ENCODE data around the gene TNFAIP8L3.

Gene TNFAIP8L3

GRCh38 chr15:51089041-51089440 lies 5.7 kb downstream of the TNFAIP8L3 start:
- no peak for DNase-seq

GRCh38 chr15:51088585-51088984 lies 6.1 kb downstream of the TNFAIP8L3 start:
- DNase-seq: no peak

DNA sequence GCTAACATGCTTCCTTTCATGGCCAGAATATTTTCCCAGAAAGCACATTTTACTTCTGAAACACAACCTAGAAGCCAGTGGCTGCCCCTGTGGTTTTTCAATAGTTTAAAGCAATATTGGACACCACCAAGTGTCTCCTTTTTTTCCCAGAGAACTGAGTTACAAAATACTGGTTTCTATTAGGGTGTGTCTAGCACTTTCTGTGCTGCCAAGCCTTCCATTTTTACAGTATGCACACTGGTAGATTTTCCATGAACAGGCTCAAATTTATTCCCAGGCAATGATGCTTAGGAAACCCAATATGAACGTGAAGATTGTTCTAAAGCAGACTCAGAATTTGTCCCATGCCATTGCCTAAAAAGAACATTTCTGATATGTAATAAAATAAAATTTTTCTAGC lies 7.2 kb downstream of the TNFAIP8L3 start:
- no peak for DNase-seq

GRCh38 chr15:51086409-51086808 lies 8.3 kb downstream of the TNFAIP8L3 start:
- no peak for DNase-seq

- no peak for DNase-seq
Measured at GRCh38 chr15:51085764-51086163, 8.9 kb downstream of the TNFAIP8L3 start.

- DNase-seq: no peak
Measured at GRCh38 chr15:51083641-51084166, 11.0 kb downstream of the TNFAIP8L3 start.

DNA sequence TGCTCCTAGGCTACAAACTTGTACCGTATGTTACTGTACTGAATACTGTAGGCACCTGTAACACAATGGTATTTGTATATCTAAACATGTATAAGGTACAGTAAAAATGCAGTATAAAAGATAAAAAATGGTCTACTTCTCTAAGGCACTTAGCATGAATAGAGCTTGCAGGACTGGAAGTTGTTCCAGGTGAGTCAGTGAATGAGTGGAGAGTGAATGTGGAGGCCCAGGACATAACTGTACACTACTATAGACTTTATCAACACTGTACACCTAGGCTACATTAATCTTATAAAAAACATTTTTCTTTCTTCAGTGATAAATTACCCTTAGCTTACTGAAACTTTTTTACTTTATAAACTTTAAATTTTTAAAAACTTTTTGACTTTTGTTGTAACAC lies 12.5 kb downstream of the TNFAIP8L3 start:
- DNase-seq: no peak

- DNase-seq: no peak
Measured at GRCh38 chr15:51080286-51080685, 14.4 kb downstream of the TNFAIP8L3 start.

GRCh38 chr15:51079226-51079625 lies 15.5 kb downstream of the TNFAIP8L3 start:
- no peak for DNase-seq

GRCh38 chr15:51077221-51078153 lies 17.2 kb downstream of the TNFAIP8L3 start:
- DNase-seq: peak; percentile 77

- DNase-seq: no peak
Measured at GRCh38 chr15:51076524-51077220, 18.0 kb downstream of the TNFAIP8L3 start.

DNA sequence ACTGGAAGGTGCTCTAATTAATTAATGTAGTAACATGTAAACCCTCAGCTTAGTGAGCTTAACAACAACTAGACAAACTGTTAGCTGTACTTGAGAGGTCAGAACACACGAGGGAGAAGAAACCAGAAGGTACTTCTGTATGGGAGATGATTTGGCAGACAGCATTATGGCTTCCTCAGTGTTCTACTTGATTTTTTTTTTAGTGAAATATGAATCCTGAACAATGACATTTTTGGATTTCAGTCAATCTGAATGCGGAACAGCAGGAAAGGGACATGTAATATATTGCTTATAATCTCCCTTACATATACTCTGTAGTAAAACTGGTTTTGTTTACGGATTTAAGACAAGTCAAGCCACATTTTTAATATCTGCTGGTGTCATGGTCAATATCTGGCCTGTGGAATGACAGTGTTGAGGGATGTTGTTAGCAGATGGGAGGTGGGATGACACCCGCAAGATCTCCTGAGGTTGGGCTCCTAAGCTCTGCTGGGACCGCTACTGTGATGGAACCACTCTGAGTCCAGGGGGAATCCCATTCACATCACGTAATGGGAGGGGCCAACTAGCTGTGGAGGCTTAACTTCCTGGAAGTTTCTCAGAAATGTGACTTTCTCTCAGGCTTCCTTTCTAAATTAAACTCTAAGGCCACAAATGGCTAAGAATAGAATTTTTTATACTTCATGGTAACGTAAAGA lies 18.7 kb downstream of the TNFAIP8L3 start:
- DNase-seq: no peak

- DNase-seq: no peak
Measured at GRCh38 chr15:51075364-51075763, 19.3 kb downstream of the TNFAIP8L3 start.

GRCh38 chr15:51074926-51075325 lies 19.8 kb downstream of the TNFAIP8L3 start:
- no peak for DNase-seq

DNA sequence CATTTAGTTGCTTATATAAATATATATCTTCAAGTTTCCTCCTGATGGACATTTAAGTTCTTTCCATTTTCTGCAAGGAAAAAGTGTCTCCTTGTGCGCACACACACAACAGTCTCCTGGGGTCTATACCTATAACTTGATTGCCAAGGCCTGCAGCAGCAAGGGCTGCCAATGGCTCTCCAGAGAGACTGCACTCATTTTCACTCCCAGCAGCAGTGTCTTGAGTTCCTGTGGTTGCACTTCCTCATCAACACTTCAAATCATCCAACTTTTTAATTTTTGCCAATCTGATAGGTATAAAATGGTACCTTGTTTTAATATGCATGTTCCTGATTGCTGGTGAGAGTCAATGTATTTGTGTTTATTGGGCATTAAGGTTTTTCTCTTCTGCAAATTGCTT lies 23.1 kb downstream of the TNFAIP8L3 start:
- DNase-seq: no peak

GRCh38 chr15:51069983-51070382 lies 24.7 kb downstream of the TNFAIP8L3 start:
- no peak for DNase-seq

DNA sequence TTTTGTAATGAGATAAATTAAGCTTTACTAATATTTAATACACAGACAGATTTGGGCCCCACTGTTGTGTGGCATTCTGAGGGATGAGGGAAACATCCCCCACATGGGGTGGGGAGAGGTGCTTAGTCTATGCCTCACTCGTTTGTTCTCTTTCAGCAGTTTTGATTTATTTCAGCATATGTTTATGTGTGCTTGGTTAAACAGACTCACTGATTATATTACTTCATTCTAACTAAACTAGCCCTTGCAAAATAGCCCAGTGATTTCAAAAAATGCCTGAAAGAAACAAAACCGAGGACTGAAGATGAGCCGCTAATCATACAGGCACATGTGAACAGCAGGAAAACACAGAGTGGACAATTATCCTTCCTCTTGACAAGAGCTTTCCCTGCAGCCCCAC lies 27.2 kb downstream of the TNFAIP8L3 start:
- no peak for DNase-seq

GRCh38 chr15:51065781-51066180 lies 28.9 kb downstream of the TNFAIP8L3 start:
- no peak for DNase-seq

- DNase-seq: no peak
Measured at GRCh38 chr15:51065261-51065660, 29.4 kb downstream of the TNFAIP8L3 start.

DNA sequence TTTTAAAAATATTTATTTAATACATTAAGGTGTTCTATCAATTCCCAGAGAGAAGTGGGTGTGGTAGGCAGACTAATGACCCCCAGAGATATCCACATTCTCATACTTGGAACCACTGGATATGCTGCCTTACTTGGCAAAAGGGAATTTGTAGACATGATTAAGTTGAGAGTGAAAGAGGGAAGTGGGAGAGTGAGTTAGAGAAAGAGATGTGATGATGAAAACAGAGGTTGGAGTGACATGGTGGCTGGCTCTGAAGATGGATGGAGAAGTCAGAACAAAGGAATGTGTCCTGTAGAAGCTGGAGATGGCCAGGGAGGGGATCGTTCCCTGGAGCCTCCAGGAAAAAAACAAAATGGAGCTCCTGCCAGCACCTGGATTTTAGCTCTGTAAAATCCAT lies 32.0 kb downstream of the TNFAIP8L3 start:
- no peak for DNase-seq

DNA sequence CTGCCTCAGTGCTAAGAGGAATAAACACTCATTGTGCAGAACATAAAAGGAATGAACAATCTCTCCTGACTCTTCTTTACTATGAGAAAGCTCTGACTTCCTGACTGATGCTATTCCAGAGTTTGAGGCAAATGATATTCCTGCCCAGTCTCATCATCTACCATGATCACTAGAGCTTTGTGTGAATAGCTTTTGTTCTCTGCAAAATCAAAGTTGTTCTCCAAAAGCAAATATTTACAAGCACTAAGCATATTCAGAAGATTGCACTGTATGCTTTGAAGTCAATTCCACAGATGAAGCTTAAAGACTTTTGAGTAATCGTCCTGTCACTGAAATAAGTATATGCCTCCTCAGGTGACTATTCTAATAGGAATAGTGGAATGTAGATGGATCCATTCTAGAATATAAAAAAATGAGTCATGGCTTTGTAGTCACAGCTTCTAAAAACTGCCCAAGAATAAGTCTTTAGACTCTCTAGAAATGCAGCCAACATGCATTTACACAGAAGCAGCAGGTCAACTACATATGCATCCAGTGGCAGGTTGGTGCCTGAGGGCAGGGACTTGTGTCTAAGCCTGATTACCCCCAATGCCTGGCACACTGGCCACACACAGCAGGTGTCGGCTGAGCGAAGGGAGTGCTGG lies 34.6 kb downstream of the TNFAIP8L3 start:
- no peak for DNase-seq

DNA sequence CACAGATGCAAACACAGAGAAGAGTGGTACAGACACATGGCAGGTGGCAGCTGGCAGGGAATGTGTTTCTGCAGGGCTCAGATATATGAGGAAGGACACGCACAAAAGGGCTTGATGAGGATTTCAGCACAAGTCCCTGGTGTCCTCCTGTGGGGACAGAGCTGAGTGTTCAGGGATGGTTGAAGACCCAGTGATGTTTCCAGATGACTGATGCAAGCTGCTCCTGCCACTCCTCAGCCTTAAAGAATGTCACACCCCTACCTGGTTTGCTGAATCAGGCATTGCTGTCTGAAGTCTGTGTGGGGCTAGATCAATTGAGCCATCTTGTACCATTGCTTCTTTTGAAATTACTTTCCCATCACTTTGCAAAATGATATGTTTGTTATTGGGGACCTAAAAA lies 40.2 kb downstream of the TNFAIP8L3 start:
- DNase-seq: no peak

GRCh38 chr15:51053571-51053970 lies 41.1 kb downstream of the TNFAIP8L3 start:
- no peak for DNase-seq
